LHCN-M2 (cell line): Measurements from ENCODE around the gene TOM1. TPM values are rescaled to one million over a fixed set of nuclear protein-coding genes. Genes with fewer than 3 reads are reported as not detected.

Experiments used
- DNase-seq: peaks from one replicate; pipeline ENCODE4 v3.0.0-alpha.2; 2012; ENCODE audit warnings: low read depth
- total RNA-seq: library from RNA; depleted of rRNA; stranded (reverse); fragments of >200 nt; gene quantifications from 2 replicates; pipeline ENCODE4 v1.2.3, GENCODE V29; 2014

Gene TOM1
- total RNA-seq, 1 experiment from 2014 or later = 50.3 TPM

GRCh38 chr22:35344956-35345690 is 45.4 kb downstream of the TOM1 start:
- no peak for DNase-seq

DNA sequence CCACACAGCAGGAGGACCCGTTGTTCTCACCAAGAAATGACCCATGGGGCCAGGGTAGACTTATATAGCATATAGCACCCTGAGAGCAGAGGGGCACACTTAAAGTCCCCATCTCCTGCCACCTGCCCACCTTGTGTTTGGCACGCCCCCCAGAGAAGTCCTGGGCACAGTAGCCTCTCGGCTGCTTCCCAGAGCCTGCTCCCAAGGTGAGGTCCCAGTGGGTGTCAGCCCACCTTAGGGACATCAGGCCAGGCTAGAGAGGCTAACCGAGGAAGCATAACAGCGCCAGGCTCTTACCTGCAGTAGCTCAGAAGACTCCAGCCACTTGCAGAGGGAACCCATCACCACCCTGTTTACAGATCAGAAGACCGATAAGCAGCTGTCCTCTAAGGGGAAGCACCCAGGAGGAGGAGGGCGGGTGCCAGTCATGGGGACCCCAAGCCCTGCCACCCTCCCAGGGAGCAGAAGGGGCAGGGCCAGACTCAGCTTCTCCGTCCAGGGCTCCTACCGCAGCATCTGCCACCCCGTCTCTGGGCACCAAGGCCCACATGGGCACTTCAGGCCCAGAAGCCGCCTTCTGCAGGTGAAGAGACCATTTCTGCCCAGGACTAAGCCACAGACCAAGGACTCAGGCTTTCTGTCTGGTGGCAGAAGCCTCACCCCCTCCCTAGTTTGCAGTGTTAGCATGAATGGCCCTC is 46.3 kb downstream of the TOM1 start:
- no peak for DNase-seq

- no peak for DNase-seq
Measured at GRCh38 chr22:35346596-35347220, 47.0 kb downstream of the TOM1 start.

GRCh38 chr22:35347462-35347861 is 47.8 kb downstream of the TOM1 start:
- no peak for DNase-seq

DNA sequence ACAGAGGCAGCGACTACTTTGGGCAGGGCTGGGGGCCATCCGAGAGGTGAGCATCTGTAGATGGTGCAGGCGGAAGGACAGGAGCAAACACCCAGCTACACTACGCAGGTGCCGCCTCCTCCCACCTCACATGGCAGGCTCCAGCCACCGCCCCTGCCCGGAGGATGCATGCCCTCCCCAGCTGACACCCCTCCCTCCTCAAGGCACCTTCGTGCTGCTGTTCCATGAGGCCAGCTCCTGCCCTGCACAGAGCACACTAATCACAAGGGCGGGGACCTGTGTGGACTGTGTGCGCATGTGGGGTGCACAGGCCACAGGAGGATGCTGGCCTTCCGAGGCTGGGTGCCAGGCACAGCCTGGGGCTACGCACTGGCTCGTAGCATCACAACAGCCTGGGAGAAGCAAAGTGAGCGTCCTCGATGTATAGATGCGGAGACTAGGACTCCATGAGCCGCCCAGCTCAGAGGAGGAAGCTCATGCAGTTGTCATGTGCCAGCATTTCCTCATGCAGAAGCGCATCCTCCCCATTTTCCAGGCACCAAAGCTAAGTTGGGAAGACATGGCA is 48.4 kb downstream of the TOM1 start:
- no peak for DNase-seq

DNA sequence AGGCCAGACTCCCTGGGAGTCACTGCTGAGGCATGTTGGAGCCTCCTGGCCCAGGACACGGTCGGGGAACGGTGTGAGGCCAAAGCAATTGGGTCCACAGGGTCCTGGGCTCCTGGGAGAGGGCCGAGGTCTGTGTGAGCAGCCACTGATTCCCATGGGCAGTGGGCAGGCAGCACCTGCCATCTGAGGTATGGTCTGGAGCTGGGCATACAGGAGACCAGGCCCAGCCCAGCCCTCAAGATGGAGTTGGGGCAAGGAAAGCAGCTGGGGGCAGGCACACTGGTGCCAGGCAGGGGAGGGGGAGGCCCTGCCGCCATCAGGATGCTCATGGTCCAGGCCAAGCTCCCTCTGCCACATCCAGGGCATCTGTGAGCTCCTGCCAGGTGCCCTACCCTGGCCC is 49.0 kb downstream of the TOM1 start:
- DNase-seq = no peak

GRCh38 chr22:35349368-35349703 is 49.6 kb downstream of the TOM1 start:
- DNase-seq = no peak

GRCh38 chr22:35349704-35350538 is 50.2 kb downstream of the TOM1 start:
- no peak for DNase-seq

GRCh38 chr22:35350539-35351503 is 51.1 kb downstream of the TOM1 start:
- peak; percentile 88 for DNase-seq

- no peak for DNase-seq
Measured at GRCh38 chr22:35352214-35353111, 52.8 kb downstream of the TOM1 start.

- DNase-seq = no peak
Measured at GRCh38 chr22:35353318-35353717, 53.6 kb downstream of the TOM1 start.

- no peak for DNase-seq
Measured at GRCh38 chr22:35354068-35354467, 54.4 kb downstream of the TOM1 start.

- DNase-seq = peak; percentile 66
Measured at GRCh38 chr22:35357883-35358621, 58.4 kb downstream of the TOM1 start.

GRCh38 chr22:35359380-35360065 is 59.8 kb downstream of the TOM1 start:
- DNase-seq = no peak

GRCh38 chr22:35361001-35361558 is 61.4 kb downstream of the TOM1 start:
- DNase-seq = no peak

GRCh38 chr22:35363566-35364086 is 63.9 kb downstream of the TOM1 start:
- DNase-seq = no peak

- peak; percentile 85 for DNase-seq
Measured at GRCh38 chr22:35364230-35364629, 64.5 kb downstream of the TOM1 start.
